Central memory CD4-positive, alpha-beta T cell (primary cell): ENCODE results near the gene APOC4.
"Not testable (repeated sequence)": the region's sequence is repeated elsewhere in the genome, so short reads cannot be mapped to it uniquely, and the experiment has no call there.

Experiments used
- DNase-seq: peaks from one replicate; pipeline ENCODE4 v3.0.0; 2022

Gene APOC4

GRCh38 chr19:44924243-44924725 lies 17.8 kb upstream of the APOC4 start:
- DNase-seq: no peak

GRCh38 chr19:44925114-44925891 lies 16.7 kb upstream of the APOC4 start:
- no peak for DNase-seq

- DNase-seq: not testable (repeated sequence)
Observed at GRCh38 chr19:44926245-44927077, 15.6 kb upstream of the APOC4 start.

GRCh38 chr19:44927746-44928145 lies 14.3 kb upstream of the APOC4 start:
- no peak for DNase-seq

GRCh38 chr19:44930088-44930487 lies 11.9 kb upstream of the APOC4 start:
- no peak for DNase-seq

GRCh38 chr19:44931541-44931940 lies 10.5 kb upstream of the APOC4 start:
- no peak for DNase-seq

- no peak for DNase-seq
Observed at GRCh38 chr19:44939668-44940067, 2.4 kb upstream of the APOC4 start.

- no peak for DNase-seq
Observed at GRCh38 chr19:44943801-44944249, 1.8 kb downstream of the APOC4 start.

- DNase-seq: no peak
Observed at GRCh38 chr19:44947041-44947581, 5.1 kb downstream of the APOC4 start.

- DNase-seq: no peak
Observed at GRCh38 chr19:44948237-44948636, 6.2 kb downstream of the APOC4 start.

GRCh38 chr19:44948763-44949374 lies 6.8 kb downstream of the APOC4 start:
- no peak for DNase-seq

GRCh38 chr19:44949550-44949949 lies 7.5 kb downstream of the APOC4 start:
- no peak for DNase-seq

- DNase-seq: peak; percentile 70
Observed at GRCh38 chr19:44951179-44952159, 9.4 kb downstream of the APOC4 start.

- no peak for DNase-seq
Observed at GRCh38 chr19:44954278-44954648, 12.2 kb downstream of the APOC4 start.

- peak; percentile 94 for DNase-seq
Observed at GRCh38 chr19:44954649-44955504, 12.8 kb downstream of the APOC4 start, which contains the start of gene CLPTM1. TSS of gene CLPTM1 (plus strand) at chr19:44955380. CDS start at chr19:44955396, 16 bp downstream.

GRCh38 chr19:44955505-44956439 lies 13.7 kb downstream of the APOC4 start:
- DNase-seq: no peak

GRCh38 chr19:44957526-44957925 lies 15.5 kb downstream of the APOC4 start:
- DNase-seq: no peak

GRCh38 chr19:44958090-44958489 lies 16.1 kb downstream of the APOC4 start:
- DNase-seq: no peak

- no peak for DNase-seq
Observed at GRCh38 chr19:44959691-44960090, 17.7 kb downstream of the APOC4 start.
